B cell (primary cell): Measurements from ENCODE around the gene ROBO2. TPM values are rescaled to one million over a fixed set of nuclear protein-coding genes. Genes with fewer than 3 reads are reported as not detected.

Experiments
- ATAC-seq: fragments of 200-7000 bp; cut with Tn5 transposase; one replicate; pipeline ENCODE4 v1.10.0; 2021; ENCODE audit warnings: low read depth, mild to moderate bottlenecking, moderate number of reproducible peaks, moderate library complexity
- CTCF ChIA-PET: fragments of 350-600 bp; sonication (Branson Sonifier 250); formaldehyde crosslinking; loops from one replicate; lab custom pipeline; 2021; ENCODE audit warnings: antibody characterized with exemption, inconsistent platforms; lab: Charles Lee
- POLR2A ChIA-PET: fragments of 350-600 bp; sonication (Branson Sonifier 250); formaldehyde crosslinking; loops from one replicate; lab custom pipeline; 2021; ENCODE audit warnings: antibody characterized with exemption; lab: Charles Lee
- DNase-seq: peaks from one replicate; pipeline ENCODE4 v3.0.0; 2013
- H2AFZ ChIP-seq: 2 replicates; pipeline ENCODE4 v1.6.1; 2012; ENCODE audit warnings: mild to moderate bottlenecking, low read depth, low read length; ENCODE audit not compliant: insufficient read depth, poor library complexity, severe bottlenecking
- H3K27ac ChIP-seq, 2 donors: 1 replicate in 1 of 2; 2 replicates in 1 of 2; pipeline ENCODE4 v1.5.1; 2012 to 2013; ENCODE audit warnings: low read length in 2 of 2, mild to moderate bottlenecking in 2 of 2, moderate library complexity in 1 of 2
- H3K27me3 ChIP-seq, 4 experiments: fragments of 200-600 bp in 1 of 4; sonication (generic) in 1 of 4; replicated peaks in 1 of 4; 1 replicate in 2 of 4; 2 replicates in 2 of 4; pipeline versions ENCODE4 v1.6.1 to v1.7.0; 2013 to 2016; ENCODE audit warnings: low read length in 3 of 4, mild to moderate bottlenecking in 2 of 4, mixed read lengths in 1 of 4, moderate library complexity in 1 of 4; ENCODE audit not compliant: insufficient read depth in 4 of 4, control insufficient read depth in 3 of 4; ENCODE audit errors: control extremely low read depth in 1 of 4
- H3K36me3 ChIP-seq, 2 experiments: replicated peaks in 1 of 2; 1 replicate in 1 of 2; 2 replicates in 1 of 2; pipeline versions ENCODE4 v1.6.1 to v1.7.1; 2013; ENCODE audit warnings: low read length in 1 of 2; ENCODE audit not compliant: insufficient read depth in 2 of 2, control insufficient read depth in 1 of 2; ENCODE audit errors: control extremely low read depth in 1 of 2, extremely low read depth in 1 of 2
- H3K4me1 ChIP-seq, 2 donors: fragments of 200-600 bp in 1 of 2; sonication (generic) in 1 of 2; 1 replicate in 1 of 2; 2 replicates in 1 of 2; pipeline versions ENCODE4 v1.5.1 to v1.6.1; 2013 to 2017; ENCODE audit warnings: low read length in 2 of 2; ENCODE audit not compliant: control insufficient read depth in 2 of 2, insufficient read depth in 2 of 2
- H3K4me2 ChIP-seq: replicated peaks from 2 replicates; pipeline ENCODE3; 2012; ENCODE audit warnings: mild to moderate bottlenecking, low read depth, low read length; ENCODE audit not compliant: poor library complexity, severe bottlenecking
- H3K4me3 ChIP-seq, 5 experiments: fragments of 200-600 bp in 1 of 5; sonication (generic) in 1 of 5; 1 replicate in 3 of 5; 2 replicates in 2 of 5; pipeline versions ENCODE4 v1.5.1 to v1.7.0; 2011 to 2016; ENCODE audit warnings: low read length in 4 of 5, mild to moderate bottlenecking in 4 of 5, low read depth in 2 of 5, control low read depth in 1 of 5, moderate library complexity in 1 of 5; ENCODE audit not compliant: insufficient read depth in 1 of 5; ENCODE audit errors: control extremely low read depth in 1 of 5, extremely low read depth in 1 of 5
- H3K79me2 ChIP-seq: fragments of 200-600 bp; sonication (generic); one replicate; pipeline ENCODE4 v1.6.0; 2016; ENCODE audit warnings: low read length; ENCODE audit not compliant: control insufficient read depth, insufficient read depth
- H3K9ac ChIP-seq: fragments of 200-600 bp; sonication (generic); 2 replicates; pipeline ENCODE4 v1.6.1; 2017; ENCODE audit warnings: mild to moderate bottlenecking, low read length, moderate library complexity
- H3K9me3 ChIP-seq, 3 donors: one replicate each; pipeline versions ENCODE4 v1.6.1 to v1.7.1; 2013; ENCODE audit warnings: low read length in 2 of 3; ENCODE audit not compliant: control insufficient read depth in 2 of 3, insufficient read depth in 1 of 3; ENCODE audit errors: control extremely low read depth in 1 of 3
- H4K20me1 ChIP-seq: 2 replicates; pipeline ENCODE4 v1.6.0; 2012; ENCODE audit warnings: mild to moderate bottlenecking, low read length; ENCODE audit not compliant: insufficient read depth, control insufficient read depth, poor library complexity, severe bottlenecking
- H3K27ac Mint-ChIP-seq: one replicate; pipeline ENCODE4 v1.8.0; 2021; ENCODE audit warnings: mixed read lengths
- H3K27me3 Mint-ChIP-seq: one replicate; pipeline ENCODE4 v1.8.0; 2021; ENCODE audit warnings: mixed read lengths
- H3K4me1 Mint-ChIP-seq: one replicate; pipeline ENCODE4 v1.8.0; 2021; ENCODE audit warnings: mixed read lengths
- H3K4me3 Mint-ChIP-seq: one replicate; pipeline ENCODE4 v1.8.0; 2021; ENCODE audit warnings: mixed read lengths
- H3K9me3 Mint-ChIP-seq: one replicate; pipeline ENCODE4 v1.8.0; 2022; ENCODE audit warnings: mixed read lengths; ENCODE audit not compliant: insufficient read depth
- EZH2 ChIP-seq: IDR thresholded peaks from 2 replicates; pipeline ENCODE4 v1.6.1; 2012; ENCODE audit warnings: borderline replicate concordance, low read depth, mild to moderate bottlenecking, moderate library complexity, low read length; ENCODE audit not compliant: insufficient read depth, poor library complexity, severe bottlenecking
- WGBS: methylation state at CpG from one replicate; pipeline ENCODE4 v1.1.5; 2013; ENCODE audit warnings: missing lambda C conversion rate; ENCODE audit not compliant: insufficient coverage; 5-methylcytosine and 5-hydroxymethylcytosine counted together
- intact Hi-C: fragments of 100-400 bp; cut with micrococcal nuclease; formaldehyde crosslinking; loops from one replicate; pipeline ENCODE4 v1.10.0; 2022
- polyA plus RNA-seq: library from polyadenylated mRNA; depleted of rRNA; stranded (reverse); fragments of >200 nt; gene quantifications from 2 replicates; pipeline ENCODE4 v1.2.3, GENCODE V29; 2012
- total RNA-seq, 2 donors: library from RNA; stranded (reverse); fragments of 120-200 nt in 1 of 2; gene quantifications; 1 replicate in 1 of 2; 2 replicates in 1 of 2; pipeline versions ENCODE4 v1.2.3 to v1.2.4, GENCODE V29; 2013 to 2022
- TF ChIP-seq, protein P1 (sequence below): fragments of 200-600 bp; IDR thresholded peaks from one replicate; pipeline ENCODE4 v1.8.0; 2022; ENCODE audit warnings: antibody characterized with exemption, mild to moderate bottlenecking

Gene ROBO2
- total and polyA plus RNA-seq, 2 donors (not counting 1 experiment from before 2014, with no cell fraction given): not detected

DNA sequence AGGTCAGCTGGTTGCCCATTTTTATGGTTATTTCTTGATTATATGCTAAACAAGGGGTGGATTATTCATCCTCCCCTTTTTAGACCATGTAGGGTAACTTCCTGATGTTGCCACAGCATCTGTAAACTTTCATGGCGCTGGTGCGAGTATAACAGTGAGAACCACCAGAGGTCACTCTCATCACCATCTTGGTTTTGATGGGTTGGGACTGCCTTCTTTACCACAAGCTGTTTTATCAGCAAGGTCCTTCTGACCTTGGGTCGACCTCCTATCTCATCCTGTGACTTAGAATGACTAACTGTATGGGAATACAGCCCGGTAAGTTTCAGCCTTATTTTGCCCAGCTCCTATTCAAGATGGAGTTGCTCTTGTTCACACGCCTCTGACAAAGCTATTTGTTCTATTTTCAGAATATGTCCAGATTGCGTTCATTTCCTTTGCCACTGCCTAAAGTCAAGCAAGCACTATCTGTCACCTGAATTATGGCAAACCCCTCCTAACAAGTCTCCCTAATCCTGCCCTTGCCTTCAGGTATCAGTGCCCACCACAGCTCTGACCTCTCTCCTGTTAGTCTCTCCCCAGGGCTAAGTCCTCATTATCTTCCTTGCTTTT, 308.5 kb downstream of the ROBO2 start:
- CTCF ChIA-PET: no interaction called here
- no peak for ATAC-seq
- TF ChIP-seq, protein P1, sequence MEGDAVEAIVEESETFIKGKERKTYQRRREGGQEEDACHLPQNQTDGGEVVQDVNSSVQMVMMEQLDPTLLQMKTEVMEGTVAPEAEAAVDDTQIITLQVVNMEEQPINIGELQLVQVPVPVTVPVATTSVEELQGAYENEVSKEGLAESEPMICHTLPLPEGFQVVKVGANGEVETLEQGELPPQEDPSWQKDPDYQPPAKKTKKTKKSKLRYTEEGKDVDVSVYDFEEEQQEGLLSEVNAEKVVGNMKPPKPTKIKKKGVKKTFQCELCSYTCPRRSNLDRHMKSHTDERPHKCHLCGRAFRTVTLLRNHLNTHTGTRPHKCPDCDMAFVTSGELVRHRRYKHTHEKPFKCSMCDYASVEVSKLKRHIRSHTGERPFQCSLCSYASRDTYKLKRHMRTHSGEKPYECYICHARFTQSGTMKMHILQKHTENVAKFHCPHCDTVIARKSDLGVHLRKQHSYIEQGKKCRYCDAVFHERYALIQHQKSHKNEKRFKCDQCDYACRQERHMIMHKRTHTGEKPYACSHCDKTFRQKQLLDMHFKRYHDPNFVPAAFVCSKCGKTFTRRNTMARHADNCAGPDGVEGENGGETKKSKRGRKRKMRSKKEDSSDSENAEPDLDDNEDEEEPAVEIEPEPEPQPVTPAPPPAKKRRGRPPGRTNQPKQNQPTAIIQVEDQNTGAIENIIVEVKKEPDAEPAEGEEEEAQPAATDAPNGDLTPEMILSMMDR: no peak
- TF ChIP-seq EZH2: no peak
- Mint-ChIP-seq H3K9me3 (peaks cover 6% of the 10 kb centered on the region), H3K27ac (no peak overlapping the region), H3K4me3 (no peak overlapping the region), H3K4me1 (no peaks in the 10 kb centered on the region), H3K27me3 (no peaks in the 10 kb centered on the region)
- Histone ChIP-seq H4K20me1 (no peaks in the 10 kb centered on the region), H3K36me3 (no peaks in the 10 kb centered on the region), H3K9ac (no peak overlapping the region), H3K4me1 (no peaks in the 10 kb centered on the region), H3K27ac (no peak overlapping the region), H3K9me3 (peaks cover 0 to 2% (median 0%) of the 10 kb centered on the region in 3 donors), H2AFZ (no peak overlapping the region), H3K4me2 (no peak overlapping the region), H3K79me2 (no peaks in the 10 kb centered on the region), H3K27me3 (no peaks in the 10 kb centered on the region), H3K4me3 (no peak overlapping the region)
- intact Hi-C loops: no loop called here
- POLR2A ChIA-PET: no interaction called here
- DNase-seq: no peak
- WGBS: 74% methylated on average over 4 of the region's 6 CpGs

DNA sequence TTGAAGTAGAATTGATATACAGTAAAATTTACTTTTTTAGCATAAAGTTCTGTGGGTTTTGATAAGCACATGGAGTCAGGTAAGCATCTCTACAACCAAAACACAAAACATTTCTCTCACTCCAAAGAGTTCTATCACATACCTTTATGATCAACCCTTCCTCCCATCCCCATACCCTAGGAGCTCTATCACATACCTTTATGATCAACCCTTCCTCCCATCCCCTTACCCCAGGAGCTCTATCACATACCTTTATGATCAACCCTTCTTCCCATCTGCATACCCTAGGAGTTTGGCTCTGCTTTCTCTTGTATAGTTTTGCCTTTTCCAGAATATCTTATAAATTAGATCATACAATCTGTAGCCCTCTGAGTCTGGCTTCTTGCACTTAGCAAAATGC, 315.1 kb downstream of the ROBO2 start:
- peaks cover 6% of the 10 kb centered on the region for H3K9me3 Mint-ChIP-seq
- H3K27me3 Mint-ChIP-seq: no peaks in the 10 kb centered on the region
- DNase-seq (no peak), ATAC-seq (no peak)
- H3K79me2 ChIP-seq: no peaks in the 10 kb centered on the region
- no peaks in the 10 kb centered on the region for H3K36me3 ChIP-seq
- TF ChIP-seq EZH2: no peak
- TF ChIP-seq, protein P1: no peak
- H3K27ac Mint-ChIP-seq: no peak overlapping the region
- intact Hi-C loops: no loop called here
- H3K9ac ChIP-seq: no peak overlapping the region
- no peak overlapping the region for H2AFZ ChIP-seq
- no peaks in the 10 kb centered on the region for H3K27me3 ChIP-seq
- ChIA-PET CTCF (no interaction called here), POLR2A (no interaction called here)
- no peak overlapping the region for H3K4me3 ChIP-seq
- H3K27ac ChIP-seq: no peak overlapping the region
- H3K4me1 Mint-ChIP-seq: no peaks in the 10 kb centered on the region
- H3K4me1 ChIP-seq: no peaks in the 10 kb centered on the region
- peaks cover 0 to 2% (median 0%) of the 10 kb centered on the region in 3 donors for H3K9me3 ChIP-seq
- no peaks in the 10 kb centered on the region for H4K20me1 ChIP-seq
- H3K4me3 Mint-ChIP-seq: no peak overlapping the region
- H3K4me2 ChIP-seq: no peak overlapping the region
